ENCODE data around the gene PLEKHM2.

PLEKHM2 gene

DNA sequence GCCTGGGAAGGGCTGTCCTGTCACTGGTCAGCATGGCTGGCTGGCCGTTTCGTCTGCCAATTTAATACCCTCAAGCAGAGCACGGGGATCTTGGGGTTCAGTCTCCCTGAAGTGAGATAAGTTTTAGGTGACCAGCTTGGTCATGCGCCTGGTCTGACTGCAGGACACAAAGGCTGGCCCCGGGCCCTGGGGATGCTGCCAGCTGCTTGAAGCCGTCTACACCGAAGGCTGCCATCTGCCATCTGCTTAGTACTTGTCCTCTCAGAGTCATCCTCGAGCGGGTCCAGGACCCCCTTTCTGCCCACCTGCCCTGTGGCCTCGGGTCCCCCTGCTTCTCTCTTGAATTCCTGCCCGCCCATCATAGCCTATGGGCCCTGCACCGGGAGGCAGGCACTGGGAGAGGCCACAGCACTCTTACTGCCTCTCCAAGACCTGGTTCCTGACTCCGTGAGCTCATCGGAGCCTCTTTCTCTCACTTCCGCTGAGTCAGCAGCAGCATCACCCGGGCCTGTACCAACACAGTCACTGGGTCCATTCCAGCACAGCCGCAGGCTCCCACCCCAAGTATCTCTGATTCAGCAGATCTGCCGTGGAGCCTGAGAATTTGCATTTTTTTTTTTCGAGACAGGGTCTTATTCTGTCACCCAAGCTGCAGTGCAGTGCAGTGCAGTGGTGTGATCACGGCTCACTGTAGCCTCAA, 81.5 kb downstream of the PLEKHM2 start:
- no peak overlapping the region for H3K9ac ChIP-seq (ENCODE audit: low read depth in 1 of 2, low read length in 2 of 2)
- H3K27me3 ChIP-seq (ENCODE audit: control insufficient read depth in 1 of 2, insufficient read depth in 2 of 2, low read length in 2 of 2): no peaks in the 10 kb centered on the region
- peaks cover 24 to 31% of the 10 kb centered on the region in 2 donors for H3K4me1 ChIP-seq (ENCODE audit: control insufficient read depth in 1 of 2, insufficient read depth in 2 of 2, low read length in 2 of 2)
- no peak overlapping the region for H3K27ac ChIP-seq (ENCODE audit: low read depth, low read length)
- no peak overlapping the region for H3K4me3 ChIP-seq (ENCODE audit: low read depth in 1 of 2, low read length in 2 of 2)
- H3K36me3 ChIP-seq (ENCODE audit: control insufficient read depth in 1 of 2, insufficient read depth in 2 of 2, low read length in 2 of 2): peaks cover 24 to 41% of the 10 kb centered on the region in 2 donors
- H3K9me3 ChIP-seq (ENCODE audit: control insufficient read depth in 1 of 2, low read length in 2 of 2): no peaks in the 10 kb centered on the region

DNA sequence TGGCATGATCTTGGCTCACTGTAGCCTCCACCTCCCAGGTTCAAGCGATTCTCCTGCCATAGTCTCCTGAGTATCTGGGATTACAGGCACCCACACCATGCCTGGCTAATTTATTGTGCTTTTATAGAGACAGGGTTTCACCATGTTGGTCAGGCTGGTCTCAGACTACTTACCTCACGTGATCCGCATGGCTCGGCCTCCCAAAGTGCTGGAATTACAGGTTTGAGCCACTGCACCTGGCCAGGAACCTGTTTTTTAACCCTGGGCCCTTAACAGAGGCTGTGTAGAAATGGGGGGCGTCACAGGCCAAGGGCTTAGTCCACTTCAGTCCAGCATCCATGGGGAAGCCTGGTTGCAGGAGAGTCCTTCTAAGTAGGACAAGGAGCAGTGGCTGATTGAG, 83.8 kb downstream of the PLEKHM2 start:
- H3K9ac ChIP-seq (ENCODE audit: low read depth in 1 of 2, low read length in 2 of 2): no peak overlapping the region
- H3K27me3 ChIP-seq (ENCODE audit: control insufficient read depth in 1 of 2, insufficient read depth in 2 of 2, low read length in 2 of 2): no peaks in the 10 kb centered on the region
- peaks cover 14 to 18% of the 10 kb centered on the region in 2 donors for H3K4me1 ChIP-seq (ENCODE audit: control insufficient read depth in 1 of 2, insufficient read depth in 2 of 2, low read length in 2 of 2)
- H3K9me3 ChIP-seq (ENCODE audit: control insufficient read depth in 1 of 2, low read length in 2 of 2): no peaks in the 10 kb centered on the region
- peaks cover 35 to 55% of the 10 kb centered on the region in 2 donors for H3K36me3 ChIP-seq (ENCODE audit: control insufficient read depth in 1 of 2, insufficient read depth in 2 of 2, low read length in 2 of 2)
- H3K27ac ChIP-seq (ENCODE audit: low read depth, low read length): no peak overlapping the region
- no peak overlapping the region for H3K4me3 ChIP-seq (ENCODE audit: low read depth in 1 of 2, low read length in 2 of 2)

DNA sequence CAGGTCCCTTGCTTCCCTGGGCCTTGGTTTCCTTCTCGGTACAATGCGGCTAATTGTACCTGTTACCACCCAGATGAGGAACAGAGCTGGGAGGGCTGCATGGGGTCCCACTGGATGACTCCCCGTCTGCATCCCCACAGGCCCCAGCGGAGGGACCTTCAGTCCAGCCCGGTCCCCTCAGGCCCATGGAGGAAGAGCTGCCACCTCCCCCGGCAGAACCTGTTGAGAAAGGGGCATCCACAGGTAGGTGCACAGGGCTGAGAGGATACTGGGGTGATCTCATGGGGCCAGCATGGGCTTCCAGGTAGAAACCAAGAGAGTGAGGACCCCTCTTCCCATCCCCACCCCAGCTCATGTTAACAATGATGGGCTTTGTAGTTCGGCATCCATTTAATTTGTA, 84.3 kb downstream of the PLEKHM2 start:
- H3K36me3 ChIP-seq (ENCODE audit: control insufficient read depth in 1 of 2, insufficient read depth in 2 of 2, low read length in 2 of 2): peaks cover 35 to 56% of the 10 kb centered on the region in 2 donors
- H3K4me1 ChIP-seq (ENCODE audit: control insufficient read depth in 1 of 2, insufficient read depth in 2 of 2, low read length in 2 of 2): peaks cover 14 to 18% of the 10 kb centered on the region in 2 donors
- no peak overlapping the region for H3K4me3 ChIP-seq (ENCODE audit: low read depth in 1 of 2, low read length in 2 of 2)
- no peak overlapping the region for H3K9ac ChIP-seq (ENCODE audit: low read depth in 1 of 2, low read length in 2 of 2)
- no peak overlapping the region for H3K27ac ChIP-seq (ENCODE audit: low read depth, low read length)
- H3K9me3 ChIP-seq (ENCODE audit: control insufficient read depth in 1 of 2, low read length in 2 of 2): no peaks in the 10 kb centered on the region
- H3K27me3 ChIP-seq (ENCODE audit: control insufficient read depth in 1 of 2, insufficient read depth in 2 of 2, low read length in 2 of 2): no peaks in the 10 kb centered on the region

DNA sequence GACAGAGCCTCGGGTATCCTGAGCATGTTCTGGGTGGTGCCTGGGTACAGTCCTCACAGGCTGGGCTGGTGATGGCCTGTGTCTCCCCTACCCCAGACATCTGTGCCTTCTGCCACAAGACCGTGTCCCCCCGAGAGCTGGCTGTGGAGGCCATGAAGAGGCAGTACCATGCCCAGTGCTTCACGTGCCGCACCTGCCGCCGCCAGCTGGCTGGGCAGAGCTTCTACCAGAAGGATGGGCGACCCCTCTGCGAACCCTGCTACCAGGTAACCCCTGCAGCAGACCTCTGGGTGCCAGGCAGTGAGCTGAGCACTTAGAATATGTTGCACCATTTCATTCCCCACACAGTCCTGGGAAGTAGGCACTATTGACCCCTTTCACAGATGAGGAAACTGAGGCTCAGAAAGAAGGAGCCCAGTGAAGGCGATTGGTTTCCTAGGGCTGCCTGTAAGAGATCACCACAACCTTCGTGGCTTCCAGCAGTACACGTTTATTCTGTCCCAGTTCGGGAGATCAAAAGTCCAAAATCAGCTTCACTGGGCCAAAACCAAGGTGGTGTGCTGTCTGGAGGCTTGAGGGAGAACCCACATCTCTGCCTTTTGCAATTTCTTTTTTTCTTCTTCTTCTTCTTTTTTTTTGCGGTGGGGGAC, 86.3 kb downstream of the PLEKHM2 start:
- Histone ChIP-seq H3K9me3 (ENCODE audit: control insufficient read depth in 1 of 2, low read length in 2 of 2) (no peaks in the 10 kb centered on the region), H3K36me3 (ENCODE audit: control insufficient read depth in 1 of 2, insufficient read depth in 2 of 2, low read length in 2 of 2) (peaks cover 44 to 60% of the 10 kb centered on the region in 2 donors), H3K27ac (ENCODE audit: low read depth, low read length) (no peak overlapping the region), H3K9ac (ENCODE audit: low read depth in 1 of 2, low read length in 2 of 2) (no peak overlapping the region), H3K4me3 (ENCODE audit: low read depth in 1 of 2, low read length in 2 of 2) (no peak overlapping the region), H3K27me3 (ENCODE audit: control insufficient read depth in 1 of 2, insufficient read depth in 2 of 2, low read length in 2 of 2) (no peaks in the 10 kb centered on the region), H3K4me1 (ENCODE audit: control insufficient read depth in 1 of 2, insufficient read depth in 2 of 2, low read length in 2 of 2) (peaks cover 2 to 4% of the 10 kb centered on the region in 2 donors)

DNA sequence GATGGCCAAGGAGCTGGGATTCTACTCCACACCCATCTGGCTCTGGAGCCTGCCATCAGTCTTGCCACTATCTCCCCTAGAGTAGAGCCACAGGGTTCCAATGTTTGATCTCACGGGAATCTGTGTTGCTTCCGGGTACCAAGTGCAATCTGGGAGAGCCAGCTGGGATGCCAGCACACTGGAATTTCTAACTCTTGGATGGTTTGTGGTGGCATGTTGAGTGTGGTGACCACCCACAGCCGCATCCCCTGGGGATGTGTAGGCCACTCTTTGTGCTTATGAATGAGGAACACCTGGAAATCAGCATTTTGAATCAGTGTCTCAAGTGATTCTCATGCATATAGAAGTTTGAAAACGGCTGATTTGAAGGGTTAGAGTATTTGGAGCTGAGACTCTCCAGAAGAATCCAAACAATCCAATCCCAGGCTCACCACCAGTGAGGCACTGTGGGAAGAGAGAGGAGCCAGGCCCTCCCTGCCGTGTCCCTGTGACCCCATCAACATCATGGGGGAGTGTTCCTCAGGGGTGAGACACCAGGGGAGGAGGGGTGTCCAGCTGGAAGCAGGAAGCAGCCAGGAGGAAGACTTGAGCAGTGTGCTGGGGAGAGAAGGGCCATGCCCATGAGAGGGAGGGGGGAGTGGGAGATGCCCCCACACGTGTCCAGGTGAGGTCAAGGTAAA, 87.9 kb downstream of the PLEKHM2 start:
- H3K36me3 ChIP-seq (ENCODE audit: control insufficient read depth in 1 of 2, insufficient read depth in 2 of 2, low read length in 2 of 2): peaks cover 48 to 64% of the 10 kb centered on the region in 2 donors
- H3K27ac ChIP-seq (ENCODE audit: low read depth, low read length): no peak overlapping the region
- no peaks in the 10 kb centered on the region for H3K9me3 ChIP-seq (ENCODE audit: control insufficient read depth in 1 of 2, low read length in 2 of 2)
- no peak overlapping the region for H3K4me3 ChIP-seq (ENCODE audit: low read depth in 1 of 2, low read length in 2 of 2)
- peaks cover 0 to 6% of the 10 kb centered on the region in 2 donors for H3K4me1 ChIP-seq (ENCODE audit: control insufficient read depth in 1 of 2, insufficient read depth in 2 of 2, low read length in 2 of 2)
- H3K27me3 ChIP-seq (ENCODE audit: control insufficient read depth in 1 of 2, insufficient read depth in 2 of 2, low read length in 2 of 2): no peaks in the 10 kb centered on the region
- no peak overlapping the region for H3K9ac ChIP-seq (ENCODE audit: low read depth in 1 of 2, low read length in 2 of 2)

DNA sequence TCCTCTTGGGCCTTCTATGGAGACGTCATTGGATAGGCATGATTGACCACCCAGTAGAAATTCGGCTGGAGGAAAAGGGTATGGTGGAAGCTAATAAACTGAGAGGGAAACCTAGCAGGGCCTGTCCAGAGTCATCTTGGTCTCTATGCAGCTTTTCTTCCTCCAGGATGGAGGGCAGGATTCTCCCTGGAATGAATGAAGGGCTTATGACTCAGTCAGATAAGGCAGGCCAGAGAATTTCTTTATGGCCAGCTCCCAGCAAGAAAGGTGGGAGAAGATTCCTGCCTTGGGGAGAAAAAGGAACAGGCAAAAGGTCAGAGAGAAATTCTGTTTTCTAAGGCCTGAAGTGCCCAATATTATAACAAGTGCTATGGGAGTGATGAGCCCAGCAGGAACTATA, 91.6 kb downstream of the PLEKHM2 start:
- H3K27ac ChIP-seq (ENCODE audit: low read depth, low read length): no peak overlapping the region
- H3K4me3 ChIP-seq (ENCODE audit: low read depth in 1 of 2, low read length in 2 of 2): no peak overlapping the region
- H3K4me1 ChIP-seq (ENCODE audit: control insufficient read depth in 1 of 2, insufficient read depth in 2 of 2, low read length in 2 of 2): peaks cover 3 to 23% of the 10 kb centered on the region in 2 donors
- H3K9me3 ChIP-seq (ENCODE audit: control insufficient read depth in 1 of 2, low read length in 2 of 2): no peaks in the 10 kb centered on the region
- peaks cover 36 to 56% of the 10 kb centered on the region in 2 donors for H3K36me3 ChIP-seq (ENCODE audit: control insufficient read depth in 1 of 2, insufficient read depth in 2 of 2, low read length in 2 of 2)
- no peaks in the 10 kb centered on the region for H3K27me3 ChIP-seq (ENCODE audit: control insufficient read depth in 1 of 2, insufficient read depth in 2 of 2, low read length in 2 of 2)
- no peak overlapping the region for H3K9ac ChIP-seq (ENCODE audit: low read depth in 1 of 2, low read length in 2 of 2)

DNA sequence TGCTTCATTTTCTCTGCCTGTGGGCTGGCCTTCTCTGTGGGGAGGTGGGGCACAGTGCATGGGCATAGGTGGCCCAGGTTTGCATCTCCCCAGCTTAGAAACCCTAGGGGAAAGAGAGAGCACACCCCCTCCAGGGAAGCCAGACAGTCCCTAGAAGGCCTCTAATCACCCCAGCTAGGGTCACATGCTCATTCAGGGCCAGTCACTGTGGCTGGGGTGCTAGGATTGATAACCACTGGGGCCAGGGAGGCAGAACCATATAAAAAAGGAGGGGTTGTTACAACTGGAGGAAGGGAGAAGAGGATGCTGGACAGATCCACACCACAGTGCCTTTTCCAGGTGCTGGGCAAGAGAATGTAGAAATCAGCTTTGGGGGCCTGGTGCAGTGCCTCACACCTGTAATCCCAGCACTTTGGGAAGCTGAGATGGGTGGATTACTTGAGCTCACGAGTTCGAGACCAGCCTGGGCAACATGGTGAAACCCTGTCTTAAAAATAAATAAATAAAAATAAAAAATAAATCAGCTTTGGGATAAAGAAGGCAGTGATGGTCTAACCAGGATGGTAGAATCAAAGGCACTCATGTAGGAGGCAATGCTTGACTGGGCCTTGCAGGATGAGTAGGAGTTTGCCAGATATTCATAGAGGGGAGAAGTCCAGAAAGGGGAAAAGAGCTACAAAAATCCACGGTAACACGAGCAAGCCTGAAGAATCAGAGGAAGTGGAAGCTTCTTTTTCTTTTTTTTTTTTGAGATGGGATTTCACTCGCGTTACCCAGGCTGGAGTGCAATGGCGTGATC, 94.0 kb downstream of the PLEKHM2 start:
- no peak overlapping the region for H3K9ac ChIP-seq (ENCODE audit: low read depth in 1 of 2, low read length in 2 of 2)
- H3K4me3 ChIP-seq (ENCODE audit: low read depth in 1 of 2, low read length in 2 of 2): no peak overlapping the region
- H3K27me3 ChIP-seq (ENCODE audit: control insufficient read depth in 1 of 2, insufficient read depth in 2 of 2, low read length in 2 of 2): no peaks in the 10 kb centered on the region
- H3K4me1 ChIP-seq (ENCODE audit: control insufficient read depth in 1 of 2, insufficient read depth in 2 of 2, low read length in 2 of 2): peaks cover 3 to 23% of the 10 kb centered on the region in 2 donors
- no peak overlapping the region for H3K27ac ChIP-seq (ENCODE audit: low read depth, low read length)
- H3K9me3 ChIP-seq (ENCODE audit: control insufficient read depth in 1 of 2, low read length in 2 of 2): no peaks in the 10 kb centered on the region
- peaks cover 25 to 53% of the 10 kb centered on the region in 2 donors for H3K36me3 ChIP-seq (ENCODE audit: control insufficient read depth in 1 of 2, insufficient read depth in 2 of 2, low read length in 2 of 2)
